Fibroblast of gingiva (primary cell): ENCODE measurements around the gene MEIKIN.

ENCODE experiments used
- DNase-seq: peaks from one replicate; pipeline ENCODE4 v3.0.0-alpha.2; 2011; ENCODE audit warnings: low read depth

Gene MEIKIN

DNA sequence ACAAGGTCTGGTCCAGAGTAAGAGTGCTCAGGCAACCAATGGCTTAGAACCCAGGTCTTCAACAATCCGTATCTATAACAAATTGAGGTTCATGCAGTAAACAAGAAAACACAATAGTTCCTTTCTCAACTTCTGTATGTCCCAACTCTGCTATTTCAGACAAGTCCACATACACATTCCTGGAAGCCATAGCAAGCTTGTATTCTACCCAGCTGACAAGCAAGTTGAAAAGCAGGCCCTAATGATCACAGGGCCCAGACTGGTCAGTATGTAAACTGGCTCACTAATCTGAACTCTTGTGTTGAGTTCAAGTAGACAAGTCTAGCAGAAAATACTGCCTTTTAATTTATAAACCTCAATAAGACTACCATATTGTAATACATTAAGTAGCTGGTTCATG lies 175.5 kb downstream of the MEIKIN start:
- DNase-seq = no peak

DNA sequence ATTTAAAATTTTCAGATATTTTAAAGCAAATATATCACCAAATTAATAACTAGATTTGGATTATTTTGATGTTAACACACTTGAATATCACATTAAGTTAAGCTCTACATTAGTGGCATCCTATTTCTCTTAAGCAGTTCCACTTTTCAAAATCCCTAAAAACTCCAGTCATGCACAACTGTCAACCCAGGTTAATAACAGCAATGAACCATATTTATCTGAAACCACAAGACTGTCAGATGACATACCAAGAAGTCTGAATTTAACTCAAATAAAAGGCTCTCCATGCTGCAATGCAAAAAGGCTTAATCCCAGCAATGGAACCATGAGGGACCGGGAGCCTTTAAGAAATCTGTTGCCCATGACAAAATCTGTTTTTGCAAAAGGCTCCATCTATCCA lies 176.1 kb downstream of the MEIKIN start:
- DNase-seq = no peak

DNA sequence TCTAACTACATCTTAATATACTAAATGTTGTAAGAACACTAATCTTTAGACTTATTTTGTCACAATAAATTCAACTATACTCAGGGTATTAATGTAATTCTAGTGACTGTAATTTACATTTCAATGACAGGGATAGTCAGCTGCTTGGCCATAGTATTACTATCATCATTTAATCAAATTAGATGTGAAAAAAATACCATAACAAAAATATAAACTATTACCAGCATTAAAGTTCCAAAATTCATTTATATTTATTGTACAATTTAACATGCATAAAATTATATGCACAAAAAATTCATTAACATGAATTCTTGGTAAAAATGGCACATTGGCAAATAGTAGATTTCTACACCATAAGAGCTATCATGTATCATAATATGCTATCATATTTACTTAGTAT lies 177.6 kb downstream of the MEIKIN start:
- no peak for DNase-seq

DNA sequence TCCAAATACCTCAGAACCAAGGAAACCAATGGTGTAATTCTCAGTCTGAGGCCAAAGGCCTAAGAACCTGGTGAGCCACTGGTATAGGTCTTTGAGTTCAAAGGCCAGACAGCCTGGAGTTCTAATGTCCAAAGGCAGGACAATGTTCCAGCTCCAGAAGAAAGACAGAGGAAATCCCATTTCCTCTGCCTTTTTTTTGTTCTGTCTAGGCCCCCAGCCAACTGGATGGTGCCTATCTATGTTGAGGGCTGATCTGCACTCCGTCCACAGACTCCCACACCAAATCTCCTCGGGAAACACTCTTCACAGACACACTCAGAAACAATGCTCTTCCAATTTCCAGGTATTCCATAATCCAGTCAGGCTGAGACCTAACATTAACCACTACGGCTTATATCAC lies 178.8 kb downstream of the MEIKIN start:
- DNase-seq = no peak

DNA sequence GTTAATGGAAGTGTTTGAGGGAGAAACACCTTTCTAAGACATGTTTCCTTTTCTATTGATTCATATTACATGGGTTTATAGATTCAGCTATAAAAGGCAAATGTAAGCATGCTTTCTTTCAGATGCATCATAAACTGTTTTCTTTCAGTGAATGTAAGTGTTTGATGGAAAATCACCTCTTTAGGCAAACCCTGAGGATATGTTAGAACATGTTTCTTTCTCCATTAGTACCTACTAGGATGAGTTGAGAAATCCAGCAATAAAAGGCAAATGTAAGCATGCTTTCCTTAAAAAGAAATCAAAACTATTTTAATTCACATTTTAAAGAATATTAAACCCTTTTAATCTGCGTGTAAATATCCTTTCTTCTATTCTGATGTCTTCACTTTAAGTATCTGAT lies 180.2 kb downstream of the MEIKIN start:
- no peak for DNase-seq

DNA sequence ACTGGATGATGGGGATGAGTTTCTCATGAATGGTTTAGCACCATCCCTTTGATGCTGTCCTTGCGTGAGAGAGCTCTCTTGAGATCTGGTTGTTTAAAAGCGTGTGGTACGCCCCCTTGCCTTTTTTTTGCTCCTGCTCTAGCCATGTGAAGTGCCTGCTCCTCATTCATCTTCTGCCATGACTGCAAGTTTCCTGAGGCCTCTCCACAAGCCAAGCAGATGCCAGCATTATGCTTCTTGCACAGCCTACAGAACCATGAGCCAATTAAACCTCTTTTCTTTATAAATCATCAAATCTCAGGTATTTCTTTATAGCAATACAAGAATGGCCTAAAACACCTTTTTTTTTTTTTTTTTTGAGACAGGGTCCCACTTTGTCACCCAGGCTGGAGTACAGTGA lies 181.5 kb downstream of the MEIKIN start:
- DNase-seq = no peak

DNA sequence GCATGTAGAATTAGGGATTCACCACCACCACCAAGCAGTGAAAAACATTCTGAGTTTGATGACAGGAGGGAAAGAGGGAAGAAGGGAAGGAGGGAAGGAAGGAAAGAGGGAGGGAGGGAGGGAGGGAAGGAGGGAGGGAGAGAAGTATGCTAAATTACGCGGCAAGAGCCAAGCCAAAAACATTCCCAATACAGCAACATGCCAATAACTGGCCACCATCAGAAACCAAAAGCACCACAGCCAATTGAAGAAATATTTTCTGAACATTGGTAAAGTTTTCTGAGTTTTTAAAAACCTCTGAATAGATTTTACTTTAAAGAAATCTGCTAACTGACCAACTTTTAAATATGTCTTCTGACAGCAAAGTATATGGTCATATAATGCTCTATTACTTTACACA lies 184.7 kb downstream of the MEIKIN start:
- DNase-seq = no peak

DNA sequence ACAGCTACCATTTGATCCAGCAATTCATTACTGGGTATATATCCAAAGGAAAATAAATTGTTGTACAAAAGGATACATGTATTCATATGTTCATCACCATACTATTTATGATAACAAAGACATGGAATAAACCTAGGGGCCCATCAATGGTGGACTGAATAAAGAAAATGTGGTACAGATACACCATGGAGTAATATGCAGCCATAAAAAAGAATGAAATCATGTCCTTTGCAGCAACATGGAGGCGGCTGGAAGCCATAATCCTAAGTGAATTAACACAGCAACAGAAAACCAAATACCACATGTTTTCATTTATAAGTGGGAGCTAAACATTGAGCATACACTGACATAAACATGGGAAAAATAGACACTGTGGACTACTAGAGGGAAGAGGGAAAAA lies 185.8 kb downstream of the MEIKIN start:
- DNase-seq = no peak

DNA sequence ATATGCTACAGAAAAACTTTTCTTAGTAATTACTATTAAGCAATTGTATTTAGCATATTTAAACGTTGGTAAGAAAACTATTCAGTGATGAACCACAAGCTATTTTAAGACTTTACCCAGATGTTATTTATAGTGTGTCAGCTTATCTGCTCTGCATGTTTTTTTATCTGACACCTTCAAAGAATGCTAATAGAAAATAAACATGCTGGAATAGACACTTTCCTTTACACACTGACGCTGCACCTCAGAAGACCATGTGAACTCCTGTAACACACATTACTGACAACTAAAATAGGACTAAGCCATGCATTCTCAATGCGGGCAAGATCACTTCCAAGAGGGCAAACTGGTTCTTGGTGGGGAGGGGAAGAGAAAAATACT lies 187.0 kb downstream of the MEIKIN start:
- no peak for DNase-seq

DNA sequence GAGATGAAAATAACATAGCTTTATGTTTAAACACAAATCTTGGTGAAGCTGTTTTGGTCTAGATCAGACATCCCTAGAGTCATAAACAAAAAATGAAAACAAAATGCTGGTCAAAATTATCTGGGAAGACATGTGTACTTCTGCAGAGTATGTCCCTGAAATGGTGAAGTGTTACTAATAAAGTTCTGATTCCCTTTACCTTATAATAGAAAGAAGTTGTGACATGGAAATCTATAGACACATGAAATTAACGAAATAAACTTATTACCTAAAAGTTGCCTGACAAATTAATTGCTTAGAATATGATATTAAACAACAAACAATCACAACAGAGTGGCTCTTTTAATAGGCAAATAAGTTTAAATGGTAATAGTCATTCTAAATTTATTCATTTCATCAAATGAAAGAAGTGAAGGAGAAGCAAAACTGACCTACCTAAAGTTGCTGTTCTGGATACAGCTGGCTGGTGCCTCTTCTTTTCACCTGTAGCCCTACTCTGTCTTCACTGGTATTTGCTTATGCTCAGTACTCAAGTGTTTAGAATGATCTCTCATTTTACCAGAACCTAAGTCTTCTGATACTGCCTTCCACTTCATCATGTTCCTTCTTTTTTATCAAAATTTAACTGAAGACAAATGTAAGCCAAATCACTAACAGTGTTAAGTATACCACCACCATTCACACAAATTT lies 187.5 kb downstream of the MEIKIN start:
- DNase-seq = no peak
